ENCODE results near the gene EPOP. TPM values are rescaled to one million over a fixed set of nuclear protein-coding genes. Genes with fewer than 3 reads are reported as not detected.

The EPOP gene
- total RNA-seq, 1 experiment from 2014 or later: 12.3 TPM

DNA sequence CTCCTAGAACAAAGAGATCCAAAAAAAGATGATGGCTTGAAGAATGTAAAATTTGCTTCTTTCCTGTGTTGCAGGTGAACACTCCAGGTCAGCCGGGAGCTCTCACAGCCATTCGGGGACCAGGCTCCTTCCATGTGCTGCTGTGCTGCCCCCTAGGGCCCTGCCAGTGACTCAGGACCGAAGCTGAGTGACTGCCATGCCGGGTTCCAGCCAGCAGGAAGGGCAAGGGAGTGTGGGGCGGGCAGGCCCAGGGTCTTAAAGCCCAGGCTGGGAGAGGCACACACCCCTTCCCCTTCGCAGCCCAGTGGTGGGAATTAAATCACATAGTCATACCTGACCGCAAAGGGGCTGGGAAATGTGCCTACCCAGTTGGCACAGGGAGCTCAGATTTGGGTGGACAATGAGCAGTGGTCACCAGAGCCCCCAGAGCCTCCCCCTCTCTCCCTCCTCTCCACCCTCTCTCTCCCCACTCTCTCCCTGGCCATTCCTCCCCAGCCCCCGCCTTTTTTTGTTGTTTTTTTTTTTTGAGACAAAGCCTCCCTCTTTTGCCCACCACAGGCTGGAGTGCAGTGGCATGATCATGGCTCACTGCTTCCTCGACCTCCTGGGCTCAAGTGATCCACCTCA is 11.5 kb downstream of the EPOP start (continued):
- no peak for TF ChIP-seq SMAD3 (CRISPR knock-in tag; IDR thresholded peaks at IDR 0.05; ENCODE audit: borderline replicate concordance)
- no peak for TF ChIP-seq ZNF423 (CRISPR knock-in tag; IDR thresholded peaks at IDR 0.05)
- TF ChIP-seq, protein P1, sequence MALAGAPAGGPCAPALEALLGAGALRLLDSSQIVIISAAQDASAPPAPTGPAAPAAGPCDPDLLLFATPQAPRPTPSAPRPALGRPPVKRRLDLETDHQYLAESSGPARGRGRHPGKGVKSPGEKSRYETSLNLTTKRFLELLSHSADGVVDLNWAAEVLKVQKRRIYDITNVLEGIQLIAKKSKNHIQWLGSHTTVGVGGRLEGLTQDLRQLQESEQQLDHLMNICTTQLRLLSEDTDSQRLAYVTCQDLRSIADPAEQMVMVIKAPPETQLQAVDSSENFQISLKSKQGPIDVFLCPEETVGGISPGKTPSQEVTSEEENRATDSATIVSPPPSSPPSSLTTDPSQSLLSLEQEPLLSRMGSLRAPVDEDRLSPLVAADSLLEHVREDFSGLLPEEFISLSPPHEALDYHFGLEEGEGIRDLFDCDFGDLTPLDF (CRISPR knock-in tag; IDR thresholded peaks at IDR 0.05): no peak
- TF ChIP-seq EMX1 (CRISPR knock-in tag; IDR thresholded peaks at IDR 0.05): no peak
- TF ChIP-seq GTF2I (CRISPR knock-in tag; conservative IDR thresholded peaks at IDR 0.05): no peak
- TF ChIP-seq TEAD4 (CRISPR knock-in tag; IDR thresholded peaks at IDR 0.05): no peak
- TF ChIP-seq HMGA2 (CRISPR knock-in tag; IDR thresholded peaks at IDR 0.05): no peak
- TF ChIP-seq, protein P2, sequence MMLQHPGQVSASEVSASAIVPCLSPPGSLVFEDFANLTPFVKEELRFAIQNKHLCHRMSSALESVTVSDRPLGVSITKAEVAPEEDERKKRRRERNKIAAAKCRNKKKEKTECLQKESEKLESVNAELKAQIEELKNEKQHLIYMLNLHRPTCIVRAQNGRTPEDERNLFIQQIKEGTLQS (CRISPR knock-in tag; conservative IDR thresholded peaks at IDR 0.05): no peak
- TF ChIP-seq, protein P3, sequence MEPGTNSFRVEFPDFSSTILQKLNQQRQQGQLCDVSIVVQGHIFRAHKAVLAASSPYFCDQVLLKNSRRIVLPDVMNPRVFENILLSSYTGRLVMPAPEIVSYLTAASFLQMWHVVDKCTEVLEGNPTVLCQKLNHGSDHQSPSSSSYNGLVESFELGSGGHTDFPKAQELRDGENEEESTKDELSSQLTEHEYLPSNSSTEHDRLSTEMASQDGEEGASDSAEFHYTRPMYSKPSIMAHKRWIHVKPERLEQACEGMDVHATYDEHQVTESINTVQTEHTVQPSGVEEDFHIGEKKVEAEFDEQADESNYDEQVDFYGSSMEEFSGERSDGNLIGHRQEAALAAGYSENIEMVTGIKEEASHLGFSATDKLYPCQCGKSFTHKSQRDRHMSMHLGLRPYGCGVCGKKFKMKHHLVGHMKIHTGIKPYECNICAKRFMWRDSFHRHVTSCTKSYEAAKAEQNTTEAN (CRISPR knock-in tag; IDR thresholded peaks at IDR 0.05): peak; percentile 81; the same call in 1 of the 2 replicates
- TF ChIP-seq ZNF416 (CRISPR knock-in tag; IDR thresholded peaks at IDR 0.05): no peak
- 0 out of 2 replicates have a peak, but pooled peaks have one; percentile 23 for TF ChIP-seq CBFB (CRISPR knock-in tag; IDR thresholded peaks at IDR 0.05; ENCODE audit: low read depth)
- no peak; the same call in 1 of the 2 replicates for TF ChIP-seq FOXP1 (CRISPR knock-in tag; IDR thresholded peaks at IDR 0.05; ENCODE audit: borderline replicate concordance)
- peak; percentile 69; the same call in 1 of the 2 replicates for TF ChIP-seq GABPB1 (CRISPR knock-in tag; IDR thresholded peaks at IDR 0.05)
- no peak for TF ChIP-seq PRRX2 (CRISPR knock-in tag; IDR thresholded peaks at IDR 0.05)
- no peak for TF ChIP-seq MXD4 (CRISPR knock-in tag; IDR thresholded peaks at IDR 0.05; ENCODE audit: borderline replicate concordance)
- no peak for TF ChIP-seq IRF2 (CRISPR knock-in tag; IDR thresholded peaks at IDR 0.05; ENCODE audit: borderline replicate concordance, low read depth)
- no peak for TF ChIP-seq FOXJ3 (CRISPR knock-in tag; IDR thresholded peaks at IDR 0.05; ENCODE audit: borderline replicate concordance)
- TF ChIP-seq NFE2L1 (CRISPR knock-in tag; IDR thresholded peaks at IDR 0.05): no peak
- TF ChIP-seq, protein P4, sequence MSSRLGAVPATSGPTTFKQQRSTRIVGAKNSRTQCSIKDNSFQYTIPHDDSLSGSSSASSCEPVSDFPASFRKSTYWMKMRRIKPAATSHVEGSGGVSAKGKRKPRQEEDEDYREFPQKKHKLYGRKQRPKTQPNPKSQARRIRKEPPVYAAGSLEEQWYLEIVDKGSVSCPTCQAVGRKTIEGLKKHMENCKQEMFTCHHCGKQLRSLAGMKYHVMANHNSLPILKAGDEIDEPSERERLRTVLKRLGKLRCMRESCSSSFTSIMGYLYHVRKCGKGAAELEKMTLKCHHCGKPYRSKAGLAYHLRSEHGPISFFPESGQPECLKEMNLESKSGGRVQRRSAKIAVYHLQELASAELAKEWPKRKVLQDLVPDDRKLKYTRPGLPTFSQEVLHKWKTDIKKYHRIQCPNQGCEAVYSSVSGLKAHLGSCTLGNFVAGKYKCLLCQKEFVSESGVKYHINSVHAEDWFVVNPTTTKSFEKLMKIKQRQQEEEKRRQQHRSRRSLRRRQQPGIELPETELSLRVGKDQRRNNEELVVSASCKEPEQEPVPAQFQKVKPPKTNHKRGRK (CRISPR knock-in tag; IDR thresholded peaks at IDR 0.05; ENCODE audit: borderline replicate concordance): no peak
- TF ChIP-seq, protein P5, sequence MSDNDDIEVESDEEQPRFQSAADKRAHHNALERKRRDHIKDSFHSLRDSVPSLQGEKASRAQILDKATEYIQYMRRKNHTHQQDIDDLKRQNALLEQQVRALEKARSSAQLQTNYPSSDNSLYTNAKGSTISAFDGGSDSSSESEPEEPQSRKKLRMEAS (CRISPR knock-in tag; IDR thresholded peaks at IDR 0.05): peak; percentile 47; the same call in 1 of the 2 replicates
- no peak for TF ChIP-seq KAT7 (CRISPR knock-in tag; IDR thresholded peaks at IDR 0.05; ENCODE audit: borderline replicate concordance)
- TF ChIP-seq, protein P6, sequence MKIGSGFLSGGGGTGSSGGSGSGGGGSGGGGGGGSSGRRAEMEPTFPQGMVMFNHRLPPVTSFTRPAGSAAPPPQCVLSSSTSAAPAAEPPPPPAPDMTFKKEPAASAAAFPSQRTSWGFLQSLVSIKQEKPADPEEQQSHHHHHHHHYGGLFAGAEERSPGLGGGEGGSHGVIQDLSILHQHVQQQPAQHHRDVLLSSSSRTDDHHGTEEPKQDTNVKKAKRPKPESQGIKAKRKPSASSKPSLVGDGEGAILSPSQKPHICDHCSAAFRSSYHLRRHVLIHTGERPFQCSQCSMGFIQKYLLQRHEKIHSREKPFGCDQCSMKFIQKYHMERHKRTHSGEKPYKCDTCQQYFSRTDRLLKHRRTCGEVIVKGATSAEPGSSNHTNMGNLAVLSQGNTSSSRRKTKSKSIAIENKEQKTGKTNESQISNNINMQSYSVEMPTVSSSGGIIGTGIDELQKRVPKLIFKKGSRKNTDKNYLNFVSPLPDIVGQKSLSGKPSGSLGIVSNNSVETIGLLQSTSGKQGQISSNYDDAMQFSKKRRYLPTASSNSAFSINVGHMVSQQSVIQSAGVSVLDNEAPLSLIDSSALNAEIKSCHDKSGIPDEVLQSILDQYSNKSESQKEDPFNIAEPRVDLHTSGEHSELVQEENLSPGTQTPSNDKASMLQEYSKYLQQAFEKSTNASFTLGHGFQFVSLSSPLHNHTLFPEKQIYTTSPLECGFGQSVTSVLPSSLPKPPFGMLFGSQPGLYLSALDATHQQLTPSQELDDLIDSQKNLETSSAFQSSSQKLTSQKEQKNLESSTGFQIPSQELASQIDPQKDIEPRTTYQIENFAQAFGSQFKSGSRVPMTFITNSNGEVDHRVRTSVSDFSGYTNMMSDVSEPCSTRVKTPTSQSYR (CRISPR knock-in tag; IDR thresholded peaks at IDR 0.05): no peak
- no peak for TF ChIP-seq ZBTB21 (CRISPR knock-in tag; IDR thresholded peaks at IDR 0.05; ENCODE audit: borderline replicate concordance)
- peak; percentile 72 for TF ChIP-seq FOXK1 (CRISPR knock-in tag; IDR thresholded peaks at IDR 0.05)
